ENCODE measurements around the gene ATF7. TPM values are rescaled to one million over a fixed set of nuclear protein-coding genes. Genes with fewer than 3 reads are reported as not detected.
A peak's percentile ranks its signal among the peaks of the same experiment; 100 is the strongest.

The ATF7 gene
- polyA plus RNA-seq (2012; rRNA removed), result 12.8 and 17.3 TPM in 2 replicates
- polyA plus RNA-seq (2012; cell fraction: cytosol; rRNA removed), result 10.6 and 10.9 TPM in 2 replicates
- polyA plus RNA-seq (2012; cell fraction: nucleus; rRNA removed), result 24.9 and 25.3 TPM in 2 replicates

GRCh38 chr12:53625946-53626701 is at the start of gene ATF7:
Gene ATF7, minus strand, starts transcription at chr12:53626382. Its CDS starts 25,382 bp downstream, at chr12:53601000.
- WGBS (ENCODE audit: low lambda C conversion rate), result under 1% methylated on average over 43 of the region's 48 CpGs
- POLR2A ChIA-PET, result interaction anchor here (1.2 kb wide), 1 partner anchor 49 kb away, joined by 4 read pairs; no protein-coding TSS in a partner anchor
- no peaks in the 10 kb centered on the region for H3K27me3 ChIP-seq (ENCODE audit: insufficient read depth)
- H3K9ac ChIP-seq, result peak within 1 kb of the TSS; percentile 90
- H3F3A ChIP-seq (replicated peaks; ENCODE audit: insufficient read depth), result no peaks in the 10 kb centered on the region
- H3K9me2 ChIP-seq, result no peaks in the 10 kb centered on the region
- H3K27ac ChIP-seq (ENCODE audit: low read depth in 2 of 2, low read length in 1 of 2), result peak within 1 kb of the TSS; percentile 91 to 96
- H3K4me1 ChIP-seq (ENCODE audit: control insufficient read depth in 1 of 2, insufficient read depth in 2 of 2, low read depth in 1 of 2, low read length in 1 of 2), result peaks cover 5% of the 10 kb centered on the region in 2 experiments; a peak in 3 of 4 replicates
- H3K4me3 ChIP-seq (ENCODE audit: low read depth in 2 of 2, low read length in 1 of 2), result peak within 1 kb of the TSS; percentile 75 to 77
- peak within 1 kb of the TSS; percentile 85 for H2AFZ ChIP-seq (ENCODE audit: low read depth)
- H3K4me2 ChIP-seq, result peak within 1 kb of the TSS; percentile 91
- no peaks in the 10 kb centered on the region for H3K36me3 ChIP-seq (replicated peaks in 1 of 2; ENCODE audit: control insufficient read depth in 1 of 2, insufficient read depth in 2 of 2, low read length in 1 of 2)
- H4K20me1 ChIP-seq (ENCODE audit: insufficient read depth), result peaks cover 5% of the 10 kb centered on the region; the same call in 1 of the 2 replicates
- CTCF ChIA-PET, result interaction anchor here (1.0 to 2.6 kb wide), 4 partner anchors 10 to 120 kb away, joined by 3 to 10 read pairs (median 6); partner anchors contain the start of gene ATP5MC2
- peak; percentile 93 for DNase-seq
- no peaks in the 10 kb centered on the region for H3K9me3 ChIP-seq
- peaks cover 47% of the 10 kb centered on the region for H3K79me2 ChIP-seq (ENCODE audit: insufficient read depth)
- TF ChIP-seq ELF1 (IDR thresholded peaks at IDR 0.05) (peak; percentile 35; the same call in 1 of the 2 replicates), SIN3A (IDR thresholded peaks at IDR 0.05; ENCODE audit: borderline replicate concordance, low read depth, low read length) (peak; percentile 89; the same call in 1 of the 2 replicates), RXRA (IDR thresholded peaks at IDR 0.05; ENCODE audit: borderline replicate concordance, low read depth) (no peak), ZBTB33 (IDR thresholded peaks at IDR 0.05; ENCODE audit: borderline replicate concordance, low read depth) (peak; percentile 99), RFX5 (IDR thresholded peaks at IDR 0.05; ENCODE audit: low read length) (no peak), FOXJ3 (CRISPR knock-in tag; IDR thresholded peaks at IDR 0.05) (no peak), RAD21 (IDR thresholded peaks at IDR 0.05; ENCODE audit: low read length) (peak; percentile 23; the same call in 1 of the 2 replicates), TAF1 (IDR thresholded peaks at IDR 0.05; ENCODE audit: borderline replicate concordance, low read depth, low read length) (peak; percentile 55; the same call in 1 of the 2 replicates), FOSL2 (IDR thresholded peaks at IDR 0.05; ENCODE audit: borderline replicate concordance, low read depth) (no peak), MAX (IDR thresholded peaks at IDR 0.05; ENCODE audit: low read depth) (peak; percentile 91), MEF2A (IDR thresholded peaks at IDR 0.05; ENCODE audit: borderline replicate concordance, low read depth) (no peak), POLR2AphosphoS5 (IDR thresholded peaks at IDR 0.05; ENCODE audit: low read depth, low read length) (peak; percentile 54; the same call in 1 of the 2 replicates), RCOR1 (IDR thresholded peaks at IDR 0.05; ENCODE audit: low read length) (no peak), CHD2 (IDR thresholded peaks at IDR 0.05; ENCODE audit: low read length, partially characterized antibody) (peak; percentile 99), FOXM1 (IDR thresholded peaks at IDR 0.05; ENCODE audit: low read depth) (no peak), REST (IDR thresholded peaks at IDR 0.05; ENCODE audit: low read depth, low read length) (peak; percentile 19; the same call in 1 of the 2 replicates), TEAD4 (IDR thresholded peaks at IDR 0.05; ENCODE audit: borderline replicate concordance, insufficient read depth) (no peak), PBX3 (IDR thresholded peaks at IDR 0.05) (peak; percentile 100), JUND (IDR thresholded peaks at IDR 0.05) (peak; percentile 34; the same call in 1 of the 2 replicates), IRF3 (IDR thresholded peaks at IDR 0.05; ENCODE audit: low read depth, low read length) (peak; percentile 85), GABPA (IDR thresholded peaks at IDR 0.05; ENCODE audit: low read depth) (0 out of 2 replicates have a peak, but pooled peaks have one; percentile 46), NFIC (IDR thresholded peaks at IDR 0.05; ENCODE audit: borderline replicate concordance) (peak; percentile 87)

All from SK-N-SH (cell line).